Raji (cell line): ENCODE measurements around the gene DOHH.

Experiments
- POLR2A ChIP-seq: IDR thresholded peaks from 2 replicates; pipeline ENCODE4 v1.6.1; 2011; ENCODE audit warnings: low read depth, low read length, control low read depth; ENCODE audit not compliant: insufficient read depth

Gene DOHH

DNA sequence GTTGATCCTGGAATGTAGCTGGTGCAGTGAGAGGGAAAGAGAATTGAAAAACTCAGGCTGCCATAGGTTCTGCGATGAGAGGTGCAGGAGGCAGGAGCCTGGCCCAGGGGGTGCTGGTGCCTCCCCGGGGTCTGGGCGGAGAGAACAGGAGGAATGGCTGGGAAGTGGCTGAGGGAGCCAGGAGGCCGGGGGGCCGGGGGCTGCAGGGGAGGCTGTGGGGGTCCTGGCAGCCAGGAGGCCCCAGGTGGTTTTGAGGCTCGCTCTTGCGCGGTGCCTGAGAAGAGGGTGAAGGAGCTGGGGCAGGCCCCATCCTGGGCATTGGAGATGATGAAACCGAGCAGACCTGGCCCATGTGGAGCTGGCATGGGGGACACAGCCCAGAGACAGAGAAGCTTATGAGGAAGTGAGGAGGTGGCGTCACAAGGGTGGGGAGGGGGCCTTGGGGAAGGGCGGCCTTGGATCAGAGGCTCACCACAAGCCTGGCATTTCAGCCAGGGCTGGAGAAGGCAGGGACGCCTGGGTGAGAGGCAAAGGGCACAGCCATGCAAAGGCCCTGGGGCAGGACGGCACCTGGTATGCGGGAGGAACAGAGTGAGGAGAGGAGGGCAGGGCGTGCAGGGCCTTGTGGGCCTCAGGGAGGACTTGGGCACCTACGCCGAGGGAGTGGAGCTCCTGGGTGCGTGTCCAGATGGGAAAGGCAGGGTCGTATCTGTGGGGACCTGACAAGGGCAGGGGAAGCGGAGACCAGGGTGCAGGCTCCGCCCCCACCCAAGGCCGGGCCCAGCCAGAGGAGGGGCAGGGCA is 37.2 kb upstream of the DOHH start:
- no peak for TF ChIP-seq POLR2A

DNA sequence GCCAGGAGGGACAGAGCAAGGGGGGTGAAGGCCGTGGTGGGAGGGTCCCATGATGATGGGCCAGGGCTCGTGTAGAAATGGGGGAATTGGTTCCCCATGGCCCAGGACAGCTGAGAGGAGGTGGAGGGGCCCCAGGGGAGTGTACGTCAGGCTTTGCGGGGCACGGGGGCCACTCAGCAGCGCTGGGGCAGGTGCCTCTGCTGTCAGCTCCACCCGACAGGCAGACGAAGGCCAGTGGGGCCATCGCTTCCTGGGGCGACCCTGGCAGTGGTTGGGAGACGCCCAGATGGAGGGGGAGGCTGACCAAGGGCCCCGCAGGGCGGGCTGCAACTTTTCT is 36.6 kb upstream of the DOHH start:
- no peak for TF ChIP-seq POLR2A

DNA sequence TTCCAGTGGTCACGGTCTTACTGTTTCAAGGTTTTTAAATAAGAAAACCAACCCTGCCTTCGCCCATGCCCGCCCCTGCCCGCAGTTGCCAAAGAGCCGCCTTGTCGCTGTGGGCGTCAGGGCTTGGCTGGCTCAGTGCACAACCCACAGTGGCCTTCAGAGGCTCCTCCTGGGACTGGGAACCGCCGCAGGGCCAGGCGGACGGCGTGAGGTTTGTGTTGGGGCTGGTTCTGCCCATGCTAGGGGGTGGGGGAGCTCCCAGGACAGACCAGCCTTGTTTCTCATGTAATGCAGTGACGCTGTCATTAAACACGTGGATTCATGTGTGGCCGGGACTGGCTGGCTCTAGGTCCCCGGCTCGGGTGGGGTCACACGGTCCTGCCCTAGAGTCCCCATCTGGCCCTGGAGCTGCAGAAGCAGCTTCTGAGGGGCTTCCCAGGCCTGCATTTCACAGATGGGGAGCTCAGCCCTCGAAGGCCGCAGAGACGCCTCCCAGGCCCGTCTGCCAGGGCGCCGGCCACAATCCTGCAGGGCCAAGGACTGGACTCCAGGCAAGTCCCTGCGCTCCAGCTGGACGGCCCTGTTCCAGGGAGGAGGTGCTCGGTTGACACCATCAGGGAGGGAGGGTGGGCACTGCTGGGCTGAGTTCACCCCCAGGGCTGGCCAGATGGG is 36.1 kb upstream of the DOHH start:
- TF ChIP-seq POLR2A, result no peak

DNA sequence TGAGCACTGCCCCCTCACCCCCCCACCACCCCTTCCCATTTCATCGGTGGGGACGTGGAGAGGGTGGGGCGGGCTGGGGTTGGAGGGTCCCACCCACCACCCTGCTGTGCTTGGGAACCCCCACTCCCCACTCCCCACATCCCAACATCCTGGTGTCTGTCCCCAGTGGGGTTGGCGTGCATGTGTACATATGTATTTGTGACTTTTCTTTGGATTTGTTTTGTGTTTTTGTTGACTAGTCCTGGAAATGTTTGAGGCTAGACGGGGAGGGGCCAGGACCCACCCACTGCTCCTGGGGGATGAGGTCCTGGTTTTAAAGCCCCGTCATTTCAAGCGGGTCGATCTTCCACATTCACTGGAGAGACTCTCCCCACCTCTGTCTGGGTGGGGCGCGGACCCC is 35.5 kb upstream of the DOHH start:
- no peak for TF ChIP-seq POLR2A

DNA sequence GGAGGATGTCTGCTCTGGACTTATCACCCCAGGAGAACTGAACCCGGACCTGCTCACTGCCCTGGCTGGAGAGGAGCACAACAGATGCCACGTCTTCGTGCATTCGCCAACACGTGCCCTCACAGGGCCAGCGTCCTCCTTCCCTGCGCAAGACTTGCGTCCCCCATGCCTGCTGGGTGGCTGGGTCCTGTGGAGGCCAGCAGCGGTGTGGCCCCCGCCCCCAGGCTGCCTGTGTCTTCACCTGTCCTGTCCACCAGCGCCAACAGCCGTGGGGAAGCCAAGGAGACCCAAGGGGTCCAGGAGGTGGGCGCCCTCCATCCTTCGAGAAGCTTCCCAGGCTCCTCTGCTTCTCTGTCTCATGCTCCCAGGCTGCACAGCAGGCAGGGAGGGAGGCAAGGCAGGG is 35.1 kb upstream of the DOHH start:
- no peak for TF ChIP-seq POLR2A

DNA sequence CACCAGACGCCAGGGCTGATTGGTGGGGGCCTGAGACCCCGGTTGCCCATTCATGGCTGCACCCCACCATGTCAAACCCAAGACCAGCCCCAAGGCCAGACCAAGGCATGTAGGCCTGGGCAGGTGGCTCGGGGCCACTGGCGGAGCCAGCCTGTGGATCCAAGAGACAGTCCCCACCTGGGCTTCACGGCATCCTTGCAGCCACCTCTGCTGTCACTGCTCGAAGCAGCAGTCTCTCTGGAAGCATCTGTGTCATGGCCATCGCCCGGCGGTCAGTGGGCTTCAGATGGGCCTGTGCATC is 34.7 kb upstream of the DOHH start:
- TF ChIP-seq POLR2A, result no peak

DNA sequence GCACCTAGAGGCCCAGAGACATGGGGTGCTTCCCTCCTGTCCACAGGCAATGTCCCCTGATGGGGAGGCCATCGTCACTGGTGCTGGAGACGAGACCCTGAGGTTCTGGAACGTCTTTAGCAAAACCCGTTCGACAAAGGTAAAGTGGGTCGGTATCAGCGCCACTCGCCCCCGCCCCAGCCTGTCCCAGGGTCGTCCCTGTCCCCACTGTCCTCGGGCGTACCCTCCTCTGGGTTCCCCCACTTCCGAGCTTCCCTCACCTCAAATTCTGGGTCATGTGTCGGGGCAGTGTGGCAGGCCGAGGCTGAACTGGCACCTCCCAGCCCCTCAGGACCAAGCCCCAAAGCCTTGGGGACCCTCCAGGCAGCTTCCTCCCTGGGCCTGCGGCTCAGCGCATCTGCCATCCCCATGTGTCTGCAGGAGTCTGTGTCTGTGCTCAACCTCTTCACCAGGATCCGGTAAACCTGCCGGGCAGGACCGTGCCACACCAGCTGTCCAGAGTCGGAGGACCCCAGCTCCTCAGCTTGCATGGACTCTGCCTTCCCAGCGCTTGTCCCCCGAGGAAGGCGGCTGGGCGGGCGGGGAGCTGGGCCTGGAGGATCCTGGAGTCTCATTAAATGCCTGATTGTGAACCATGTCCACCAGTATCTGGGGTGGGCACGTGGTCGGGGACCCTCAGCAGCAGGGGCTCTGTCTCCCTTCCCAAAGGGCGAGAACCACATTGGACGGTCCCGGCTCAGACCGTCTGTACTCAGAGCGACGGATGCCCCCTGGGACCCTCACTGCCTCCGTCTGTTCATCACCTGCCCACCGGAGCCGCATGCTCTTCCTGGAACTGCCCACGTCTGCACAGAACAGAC is 34.1 kb upstream of the DOHH start:
- no peak for TF ChIP-seq POLR2A

DNA sequence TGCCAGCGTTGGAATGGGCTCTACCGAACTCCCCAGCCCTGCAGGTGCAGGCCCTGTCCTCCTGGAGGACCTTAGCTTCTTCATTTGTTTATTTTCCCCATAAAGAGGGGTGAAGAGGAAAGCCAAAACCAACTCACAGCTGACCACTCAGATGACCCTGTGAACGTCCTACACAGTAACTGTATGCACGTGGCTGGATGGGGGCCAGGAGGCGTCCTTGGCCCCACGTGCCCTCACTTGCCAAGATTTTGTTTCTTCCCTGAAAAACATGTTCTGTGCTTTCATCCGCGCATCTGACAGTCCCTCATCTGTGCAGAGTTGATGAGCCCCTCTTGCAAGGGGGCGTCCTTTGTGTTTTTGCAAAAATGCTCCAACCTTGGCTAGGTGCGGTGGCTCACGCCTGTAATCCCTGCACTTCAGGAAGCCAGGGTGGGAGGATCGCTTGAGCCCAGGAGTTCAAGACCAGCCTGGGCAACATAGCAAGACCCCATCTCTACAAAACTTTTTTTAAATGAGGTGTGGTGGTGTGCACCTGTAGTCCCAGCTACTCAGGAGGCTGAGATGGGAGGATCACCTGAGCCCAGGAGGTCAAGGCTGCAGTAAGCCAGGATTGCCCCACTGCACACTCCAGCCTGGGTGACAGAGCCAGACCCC is 33.2 kb upstream of the DOHH start:
- TF ChIP-seq POLR2A, result no peak

DNA sequence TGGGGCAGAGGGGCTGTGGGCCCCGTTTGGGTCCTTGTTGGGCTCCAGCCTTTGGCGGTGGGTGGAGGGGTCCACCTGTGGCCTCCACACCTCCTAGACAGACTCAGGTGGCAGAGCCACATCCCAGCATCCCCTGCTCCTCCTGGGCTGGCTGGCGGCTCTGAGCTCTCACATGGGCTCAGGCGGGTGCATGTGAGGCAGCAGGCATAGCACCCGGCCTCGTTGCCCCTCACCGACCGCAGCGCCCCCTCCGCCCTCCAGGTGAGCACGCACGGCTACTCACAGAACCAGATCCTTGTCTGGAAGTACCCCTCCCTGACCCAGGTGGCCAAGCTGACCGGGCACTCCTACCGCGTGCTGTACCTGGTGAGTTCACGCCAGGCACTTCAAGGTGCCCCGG is 32.6 kb upstream of the DOHH start:
- TF ChIP-seq POLR2A, result no peak

DNA sequence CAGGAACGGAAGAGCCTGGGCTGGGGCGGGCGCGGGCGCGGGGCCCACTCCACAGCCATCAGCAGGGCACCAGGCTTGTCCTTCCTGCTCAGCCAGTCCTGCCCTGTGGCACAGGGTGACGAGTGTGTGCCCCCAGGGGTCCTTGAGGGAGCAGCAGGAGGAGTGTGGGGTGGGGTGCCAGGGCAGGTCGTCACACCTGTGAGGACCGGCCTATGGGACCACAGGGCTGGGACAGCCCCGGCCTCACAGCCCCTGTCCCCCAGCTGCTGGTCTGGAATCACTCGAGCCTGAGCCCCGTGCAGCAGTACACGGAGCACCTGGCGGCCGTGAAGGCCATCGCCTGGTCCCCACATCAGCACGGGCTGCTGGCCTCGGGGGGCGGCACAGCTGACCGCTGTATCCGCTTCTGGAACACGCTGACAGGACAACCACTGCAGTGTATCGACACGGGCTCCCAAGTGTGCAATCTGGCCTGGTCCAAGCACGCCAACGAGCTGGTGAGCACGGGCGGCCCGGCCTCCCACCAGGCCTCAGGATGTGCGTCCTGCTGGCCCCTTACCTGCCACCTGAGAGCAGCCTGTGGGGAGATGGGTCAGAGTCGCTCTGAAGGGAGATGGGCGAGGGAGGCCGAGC is 31.8 kb upstream of the DOHH start:
- no peak for TF ChIP-seq POLR2A

DNA sequence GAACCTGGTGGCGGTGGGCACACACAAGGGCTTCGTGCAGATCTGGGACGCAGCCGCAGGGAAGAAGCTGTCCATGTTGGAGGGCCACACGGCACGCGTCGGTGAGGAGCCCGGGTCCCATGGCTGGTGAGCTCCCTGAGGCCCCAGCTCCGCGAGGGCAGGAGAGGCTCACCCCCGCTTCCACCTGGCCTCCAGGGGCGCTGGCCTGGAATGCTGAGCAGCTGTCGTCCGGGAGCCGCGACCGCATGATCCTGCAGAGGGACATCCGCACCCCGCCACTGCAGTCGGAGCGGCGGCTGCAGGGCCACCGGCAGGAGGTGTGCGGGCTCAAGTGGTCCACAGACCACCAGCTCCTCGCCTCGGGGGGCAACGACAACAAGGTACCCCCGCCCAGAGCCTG is 31.2 kb upstream of the DOHH start:
- TF ChIP-seq POLR2A, result no peak

DNA sequence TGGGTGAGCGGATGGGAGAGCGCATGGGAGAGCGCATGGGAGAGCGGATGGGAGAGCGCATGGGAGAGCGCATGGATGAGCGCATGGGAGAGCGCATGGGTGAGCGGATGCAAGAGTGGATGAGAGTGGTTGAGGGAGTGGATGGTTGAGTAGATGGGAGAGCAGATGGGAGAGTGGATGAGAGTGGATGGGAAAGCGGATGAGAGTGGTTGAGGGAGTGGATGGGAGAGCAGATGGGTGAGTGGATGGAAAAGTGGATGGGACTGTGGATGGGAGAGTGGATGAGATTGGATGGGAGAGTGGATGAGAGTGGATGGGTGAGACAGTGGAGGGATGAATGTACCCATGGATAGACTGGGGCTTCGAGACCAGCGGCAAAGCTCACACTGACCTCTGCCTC is 29.9 kb upstream of the DOHH start:
- TF ChIP-seq POLR2A, result no peak

DNA sequence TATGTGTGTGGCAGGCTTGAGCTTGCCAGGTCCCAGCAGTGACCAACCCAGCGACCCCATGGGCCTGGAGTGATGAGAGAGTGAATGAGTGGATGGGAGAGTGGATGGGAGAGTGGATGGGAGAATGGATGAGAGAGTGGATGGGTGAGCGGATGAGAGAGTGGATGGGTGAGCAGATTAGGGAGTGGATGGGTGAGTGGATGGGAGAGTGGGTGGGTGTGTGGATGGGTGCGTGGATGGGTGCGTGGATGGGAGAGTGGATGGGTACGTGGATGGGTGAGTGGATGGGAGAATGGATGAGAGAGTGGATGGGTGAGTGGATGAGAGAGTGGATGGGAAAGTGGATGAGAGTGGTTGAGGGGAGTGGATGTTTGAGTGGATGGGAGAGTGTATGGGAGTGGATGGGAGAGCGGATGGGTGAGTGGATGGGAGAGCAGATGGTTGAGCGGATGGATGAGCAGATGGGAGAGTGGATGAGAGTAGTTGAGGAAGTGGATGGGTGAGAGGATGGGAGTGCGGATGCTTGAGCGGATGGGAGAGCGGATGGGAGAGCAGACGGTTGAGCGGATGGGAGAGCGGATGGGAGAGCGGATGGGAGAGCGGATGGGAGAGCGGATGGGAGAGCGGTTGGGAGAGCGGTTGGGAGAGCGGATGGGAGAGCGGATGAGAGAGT is 28.2 kb upstream of the DOHH start:
- no peak for TF ChIP-seq POLR2A

DNA sequence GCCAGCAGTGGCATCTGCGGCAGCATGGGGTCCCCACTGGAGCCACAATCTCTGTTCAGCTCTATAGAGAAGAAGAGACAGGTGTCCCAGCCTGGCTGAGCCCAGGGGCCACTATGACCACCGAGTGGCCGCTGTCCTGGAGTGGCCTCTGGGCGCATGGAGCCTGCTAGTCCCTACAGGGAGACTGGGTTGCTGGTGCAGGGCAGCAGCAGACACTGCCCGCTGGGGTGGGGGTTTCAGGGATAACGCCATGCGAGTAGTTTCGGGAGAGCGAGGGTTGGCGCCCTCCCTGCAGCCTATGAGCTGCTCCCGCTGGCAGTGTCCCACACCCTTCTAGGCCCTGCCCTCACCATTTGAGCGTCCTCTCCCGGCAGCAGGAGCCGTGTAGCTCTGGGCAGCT is 27.6 kb upstream of the DOHH start:
- no peak for TF ChIP-seq POLR2A
